GM19463 (cell line): Measurements from ENCODE around the gene GABBR2.
"Not testable (repeated sequence)": the region's sequence is repeated elsewhere in the genome, so short reads cannot be mapped to it uniquely, and the experiment has no call there.

ENCODE experiments used
- ATAC-seq: cut with Tn5 transposase; IDR thresholded peaks from one replicate; pipeline ENCODE4 v1.9.1; 2021; ENCODE audit warnings: mild to moderate bottlenecking, moderate library complexity; ENCODE audit not compliant: unreplicated experiment

The GABBR2 gene

GRCh38 chr9:98687911-98688310 lies 20.8 kb downstream of the GABBR2 start:
- no peak for ATAC-seq

GRCh38 chr9:98686961-98687855 lies 21.5 kb downstream of the GABBR2 start:
- no peak for ATAC-seq

GRCh38 chr9:98684816-98685215 lies 23.9 kb downstream of the GABBR2 start:
- ATAC-seq, result not testable (repeated sequence)

- no peak for ATAC-seq
These were observed 30.4 kb downstream of the GABBR2 start for GRCh38 chr9:98678244-98678842.

- no peak for ATAC-seq
These were observed 35.1 kb downstream of the GABBR2 start for GRCh38 chr9:98673681-98674080.

- ATAC-seq, result no peak
These were observed 41.6 kb downstream of the GABBR2 start for GRCh38 chr9:98667005-98667640.

- no peak for ATAC-seq
These were observed 43.2 kb downstream of the GABBR2 start for GRCh38 chr9:98665501-98665900.

GRCh38 chr9:98660541-98660940 lies 48.2 kb downstream of the GABBR2 start:
- ATAC-seq, result no peak

- ATAC-seq, result no peak
These were observed 49.8 kb downstream of the GABBR2 start for GRCh38 chr9:98658951-98659351.

GRCh38 chr9:98657897-98658296 lies 50.8 kb downstream of the GABBR2 start:
- no peak for ATAC-seq

GRCh38 chr9:98656511-98656910 lies 52.2 kb downstream of the GABBR2 start:
- no peak for ATAC-seq

GRCh38 chr9:98655428-98655827 lies 53.3 kb downstream of the GABBR2 start:
- ATAC-seq, result not testable (repeated sequence)

GRCh38 chr9:98654247-98654646 lies 54.5 kb downstream of the GABBR2 start:
- ATAC-seq, result no peak

- no peak for ATAC-seq
These were observed 56.0 kb downstream of the GABBR2 start for GRCh38 chr9:98652741-98653140.

GRCh38 chr9:98652302-98652701 lies 56.4 kb downstream of the GABBR2 start:
- no peak for ATAC-seq

- no peak for ATAC-seq
These were observed 61.5 kb downstream of the GABBR2 start for GRCh38 chr9:98647236-98647635.

GRCh38 chr9:98644011-98644410 lies 64.7 kb downstream of the GABBR2 start:
- no peak for ATAC-seq

- no peak for ATAC-seq
These were observed 65.9 kb downstream of the GABBR2 start for GRCh38 chr9:98642661-98643312.

- no peak for ATAC-seq
These were observed 67.0 kb downstream of the GABBR2 start for GRCh38 chr9:98641695-98642094.

GRCh38 chr9:98640394-98640793 lies 68.3 kb downstream of the GABBR2 start:
- no peak for ATAC-seq

- ATAC-seq, result no peak
These were observed 69.6 kb downstream of the GABBR2 start for GRCh38 chr9:98639133-98639532.
